ENCODE results near the gene CRPPA.

The CRPPA gene

GRCh38 chr7:16422103-16422435 lies 731 bp upstream of the CRPPA start:
- DNase-seq (ENCODE audit: low spot score): no peak
- TF ChIP-seq CTCF (IDR thresholded peaks at IDR 0.05): no peak
- peak overlapping the region; percentile 94 to 97 for H3K27ac ChIP-seq
- peak overlapping the region; percentile 86 for H3K4me3 ChIP-seq

- peak; percentile 84 for DNase-seq (ENCODE audit: low spot score)
- H3K4me3 ChIP-seq: peak overlapping the region; percentile 86
- TF ChIP-seq CTCF (IDR thresholded peaks at IDR 0.05): no peak
- H3K27ac ChIP-seq: peak overlapping the region; percentile 94 to 97
These were observed 547 bp downstream of the CRPPA start for GRCh38 chr7:16420649-16421332.

- TF ChIP-seq CTCF (IDR thresholded peaks at IDR 0.05): no peak
- no peak for DNase-seq (ENCODE audit: low spot score)
- H3K4me3 ChIP-seq: peak overlapping the region; percentile 86
- peak overlapping the region; percentile 94 to 97 for H3K27ac ChIP-seq
These were observed 1.0 kb downstream of the CRPPA start for GRCh38 chr7:16420329-16420648.

GRCh38 chr7:16419859-16420258 lies 1.5 kb downstream of the CRPPA start:
- TF ChIP-seq CTCF (IDR thresholded peaks at IDR 0.05): no peak
- no peak for DNase-seq (ENCODE audit: low spot score)
- peak overlapping the region in 1 of 2 donors; percentile 97 for H3K27ac ChIP-seq
- peak overlapping the region; percentile 86 for H3K4me3 ChIP-seq

GRCh38 chr7:16419126-16419525 lies 2.2 kb downstream of the CRPPA start:
- TF ChIP-seq CTCF (IDR thresholded peaks at IDR 0.05): no peak
- Histone ChIP-seq H3K4me3 (no peak overlapping the region), H3K27ac (no peak overlapping the region)
- DNase-seq (ENCODE audit: low spot score): no peak

- no peak for TF ChIP-seq CTCF (IDR thresholded peaks at IDR 0.05)
- H3K4me3 ChIP-seq: no peak overlapping the region
- no peak for DNase-seq (ENCODE audit: low spot score)
- H3K27ac ChIP-seq: no peak overlapping the region
These were observed 3.4 kb downstream of the CRPPA start for GRCh38 chr7:16417906-16418305.
